Adrenal gland (tissue), 12 donors: ENCODE data around the gene RALGPS1. TPM values are rescaled to one million over a fixed set of nuclear protein-coding genes. Genes with fewer than 3 reads are reported as not detected.

Experiments used
- DNase-seq, 7 donors: peaks; one replicate each; pipeline ENCODE4 v3.0.0-alpha.2; 2019 to 2020
- H3K27ac ChIP-seq, 5 donors: fragments of 200-600 bp; sonication (generic) in 4 of 5; 1 replicate in 3 of 5; 2 replicates in 2 of 5; pipeline versions ENCODE4 v1.5.1 to v1.8.0; 2016 to 2020; ENCODE audit warnings: mild to moderate bottlenecking in 1 of 5
- H3K27me3 ChIP-seq: fragments of 200-600 bp; 2 replicates; pipeline ENCODE4 v1.8.0; 2021
- H3K36me3 ChIP-seq, 2 donors: fragments of 200-600 bp; replicated peaks in 1 of 2; 1 replicate in 1 of 2; 2 replicates in 1 of 2; pipeline versions ENCODE4 v1.5.1 to v1.8.0; 2018 to 2022
- H3K4me1 ChIP-seq, 2 donors: fragments of 200-600 bp; replicated peaks in 1 of 2; 1 replicate in 1 of 2; 2 replicates in 1 of 2; pipeline versions ENCODE4 v1.5.1 to v1.8.0; 2018 to 2021
- H3K4me3 ChIP-seq, 4 donors: fragments of 200-600 bp; sonication (generic) in 3 of 4; one replicate each; pipeline ENCODE4 v1.5.1; 2016 to 2018
- H3K9me3 ChIP-seq, 3 donors: fragments of 200-600 bp; sonication (generic) in 1 of 3; replicated peaks in 1 of 3; 1 replicate in 2 of 3; 2 replicates in 1 of 3; pipeline versions ENCODE4 v1.5.1 to v1.8.0; 2016 to 2021
- CTCF ChIP-seq, 6 experiments: fragments of 450-650 bp in 4 of 6; fragments of 200-600 bp in 2 of 6; sonication (generic) in 1 of 6; IDR thresholded peaks; 1 replicate in 5 of 6; 2 replicates in 1 of 6; pipeline versions ENCODE4 v1.5.1 to v1.8.0; 2016 to 2021; ENCODE audit warnings: antibody characterized with exemption in 6 of 6, mild to moderate bottlenecking in 2 of 6, moderate library complexity in 1 of 6
- POLR2A ChIP-seq, 2 donors: fragments of 450-650 bp; IDR thresholded peaks; one replicate each; pipeline ENCODE4 v1.6.1; 2017; ENCODE audit warnings: antibody characterized with exemption in 2 of 2, mild to moderate bottlenecking in 2 of 2, moderate library complexity in 1 of 2
- WGBS, 4 donors: extraction: QIAGEN DNeasy Blood & Tissue Kit in 2 of 4; methylation state at CpG; one replicate each; pipeline versions ENCODE4 v1.1.5 to v1.1.7; 2013 to 2017; 5-methylcytosine and 5-hydroxymethylcytosine counted together
- intact Hi-C, 2 donors: fragments of 100-400 bp; cut with DNase I; formaldehyde crosslinking; loops; one replicate each; pipeline versions ENCODE4 v1.14.1 to v1.15.0; 2022 to 2023
- polyA plus RNA-seq, 3 donors: library from polyadenylated mRNA; stranded (reverse); fragments of 200-250 nt in 2 of 3; fragments of 350-450 nt in 1 of 3; fragmentation: Illumina TruSeq in 1 of 3; extraction: RNeasy Lipid Tissue Mini Kit (QIAGEN cat#74804) in 1 of 3; gene quantifications; one replicate each; pipeline ENCODE4 v1.2.3, GENCODE V29; 2013 to 2014
- total RNA-seq, 9 donors: library from RNA; depleted of rRNA in 4 of 9; stranded (reverse); fragments of >200 nt in 4 of 9; fragments of 120-200 nt in 1 of 9; fragmentation: NEBNext Ultra II Directional in 1 of 9; extraction: Animal tissue kit (Norgen Biotek cat#: 25700) in 1 of 9; gene quantifications; one replicate each; pipeline versions ENCODE4 v1.1.0 to v1.2.4, GENCODE V29; 2013 to 2023
- donor health status: healthy with polysubstance abuse.
- donor health status: Bipolar disorder and iron deficiency.
- donor health status: DM: yes; HTN: yes; CAD: no.
- donor health status: DM: no; HTN: no; CAD: no.
- donor health status: DM: no; HTN: no; CAD: no.
- donor health status: DM: yes; HTN: yes; CAD: no.

Gene RALGPS1
- total and polyA plus RNA-seq, 12 donors: 2.8 to 9.9 (median 5.1) TPM

- H3K9me3 ChIP-seq: no peaks in the 10 kb centered on the region
- TF ChIP-seq POLR2A (IDR thresholded peaks at IDR 0.05): no peak
- TF ChIP-seq CTCF (IDR thresholded peaks at IDR 0.05): no peak
- no peak for DNase-seq
- intact Hi-C loops: no loop called here
- H3K27me3 ChIP-seq: no peaks in the 10 kb centered on the region
- WGBS, 4 donors: 90 to 94% (median 92%) methylated on average over 5 of the region's 5 CpGs
- no peak overlapping the region for H3K27ac ChIP-seq
- H3K4me3 ChIP-seq: no peak overlapping the region
- no peaks in the 10 kb centered on the region for H3K4me1 ChIP-seq
- no peaks in the 10 kb centered on the region for H3K36me3 ChIP-seq
Measured at GRCh38 chr9:127038531-127038930, 123.9 kb downstream of the RALGPS1 start.

- H3K4me3 ChIP-seq: no peak overlapping the region
- intact Hi-C loops: no loop called here
- 96 to 98% (median 98%) methylated on average over 2 of the region's 2 CpGs for WGBS, 4 donors
Measured at GRCh38 chr9:127039492-127039891, 124.9 kb downstream of the RALGPS1 start.

GRCh38 chr9:127045148-127045547 is 130.6 kb downstream of the RALGPS1 start:
- Histone ChIP-seq H3K27me3 (no peaks in the 10 kb centered on the region), H3K36me3 (no peaks in the 10 kb centered on the region), H3K4me1 (peaks cover 0 to 18% of the 10 kb centered on the region in 2 donors), H3K27ac (no peak overlapping the region), H3K4me3 (no peak overlapping the region), H3K9me3 (no peaks in the 10 kb centered on the region)
- 97 to 100% (median 98%) methylated on average over 1 of the region's 1 CpG for WGBS, 4 donors
- DNase-seq: no peak
- intact Hi-C loops: no loop called here
- no peak for TF ChIP-seq POLR2A (IDR thresholded peaks at IDR 0.05)
- no peak for TF ChIP-seq CTCF (IDR thresholded peaks at IDR 0.05)

More at GRCh38 chr9:127039492-127039891, 124.9 kb downstream of the RALGPS1 start:
- no peaks in the 10 kb centered on the region for H3K4me1 ChIP-seq
- no peak for DNase-seq
- H3K36me3 ChIP-seq: no peaks in the 10 kb centered on the region
- TF ChIP-seq CTCF (IDR thresholded peaks at IDR 0.05) (no peak), POLR2A (IDR thresholded peaks at IDR 0.05) (no peak)
- H3K9me3 ChIP-seq: no peaks in the 10 kb centered on the region
- H3K27me3 ChIP-seq: no peaks in the 10 kb centered on the region
- H3K27ac ChIP-seq: no peak overlapping the region

- H3K4me1 ChIP-seq: peaks cover 0 to 21% of the 10 kb centered on the region in 2 donors
- TF ChIP-seq CTCF (IDR thresholded peaks at IDR 0.05): no peak
- no peak overlapping the region for H3K27ac ChIP-seq
- no peak overlapping the region for H3K4me3 ChIP-seq
- intact Hi-C loops: no loop called here
- H3K27me3 ChIP-seq: no peaks in the 10 kb centered on the region
- no peaks in the 10 kb centered on the region for H3K36me3 ChIP-seq
- DNase-seq: peak in 1 of 7 donors; percentile 34
- 90 to 100% (median 99%) methylated on average over 3 of the region's 3 CpGs for WGBS, 4 donors
- no peaks in the 10 kb centered on the region for H3K9me3 ChIP-seq
Measured at GRCh38 chr9:127047971-127048370, 133.4 kb downstream of the RALGPS1 start.
